RKO (cell line): ENCODE results near the gene CLEC3A.
"Not testable (repeated sequence)": the region's sequence is repeated elsewhere in the genome, so short reads cannot be mapped to it uniquely, and the experiment has no call there.

Source experiments
- DNase-seq: peaks from one replicate; pipeline ENCODE4 v3.0.0-alpha.2; 2016; ENCODE audit warnings: low spot score

Gene CLEC3A

DNA sequence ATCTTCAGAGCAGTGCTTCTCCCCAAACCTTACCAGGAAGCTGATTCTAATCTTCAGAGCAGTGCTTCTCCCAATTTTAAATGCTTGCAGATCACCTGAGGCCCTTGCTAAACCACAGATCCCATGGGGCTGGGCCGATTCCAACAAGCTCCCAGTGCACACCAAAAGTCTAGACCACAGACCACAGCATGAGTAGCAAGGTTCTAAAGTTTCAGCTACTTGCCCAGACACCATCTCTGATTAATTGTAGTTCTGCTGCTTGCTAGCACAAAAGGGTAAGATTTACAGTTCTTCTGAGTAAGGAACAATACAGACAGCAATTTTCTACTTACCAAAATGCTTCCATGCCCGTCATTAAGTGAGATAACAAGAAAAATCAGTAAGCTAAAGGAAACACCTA is 12.2 kb downstream of the CLEC3A start:
- DNase-seq = no peak

- DNase-seq = no peak
These were observed 12.7 kb downstream of the CLEC3A start for GRCh38 chr16:78035012-78035411.

DNA sequence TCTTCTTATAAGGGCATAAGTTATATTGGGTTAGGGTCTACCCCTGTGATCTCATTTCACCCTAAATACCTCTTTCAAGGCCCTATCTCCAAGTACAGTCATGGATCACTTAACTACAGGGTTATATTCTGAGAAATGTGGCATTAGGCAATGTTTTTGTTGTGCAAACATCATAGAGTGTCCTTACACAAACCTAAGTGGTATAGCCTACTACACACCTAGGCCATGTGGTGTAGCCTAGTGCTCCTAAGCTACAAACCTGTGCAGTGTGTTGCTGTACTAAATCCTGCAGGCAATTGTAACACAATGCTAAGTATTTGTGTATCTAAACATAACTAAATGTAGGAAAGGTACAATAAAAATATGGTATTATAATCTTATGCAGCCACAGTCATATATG is 18.0 kb downstream of the CLEC3A start:
- DNase-seq = no peak

DNA sequence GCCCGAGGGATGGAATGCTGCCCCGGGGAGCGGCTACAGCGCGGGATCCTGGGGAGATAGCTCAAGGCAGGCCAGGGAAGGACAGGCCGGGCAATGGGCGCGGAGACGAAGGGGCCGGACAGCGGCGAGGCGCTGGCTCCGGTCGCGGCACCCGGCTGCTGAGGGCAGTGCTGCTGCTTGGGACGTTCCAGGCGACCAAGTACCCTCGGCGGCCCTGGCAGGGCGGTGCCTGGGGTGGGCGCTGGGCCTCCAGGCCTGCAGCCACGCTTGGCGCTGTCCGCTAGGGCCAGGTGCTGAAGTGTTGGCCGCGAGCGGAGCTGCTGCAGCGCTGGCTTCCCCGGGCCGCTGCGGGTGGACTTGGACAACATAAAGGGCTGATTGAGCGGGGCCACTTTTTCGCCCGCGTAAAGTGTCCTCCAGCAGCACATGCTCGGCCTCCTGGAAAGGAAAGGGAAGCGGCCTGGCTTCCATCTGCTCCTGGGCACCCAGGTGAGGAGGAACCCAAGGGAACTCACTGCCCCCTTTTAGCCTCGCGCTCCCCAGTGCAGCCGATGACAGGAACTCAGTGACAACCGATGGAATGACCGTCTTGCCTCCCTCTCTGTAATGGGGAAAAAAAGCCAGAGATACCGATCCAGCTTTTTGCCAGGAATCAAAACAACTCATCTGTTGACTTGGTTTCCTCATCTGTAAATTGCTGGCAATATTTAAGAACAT is 23.7 kb downstream of the CLEC3A start:
- DNase-seq = no peak

DNA sequence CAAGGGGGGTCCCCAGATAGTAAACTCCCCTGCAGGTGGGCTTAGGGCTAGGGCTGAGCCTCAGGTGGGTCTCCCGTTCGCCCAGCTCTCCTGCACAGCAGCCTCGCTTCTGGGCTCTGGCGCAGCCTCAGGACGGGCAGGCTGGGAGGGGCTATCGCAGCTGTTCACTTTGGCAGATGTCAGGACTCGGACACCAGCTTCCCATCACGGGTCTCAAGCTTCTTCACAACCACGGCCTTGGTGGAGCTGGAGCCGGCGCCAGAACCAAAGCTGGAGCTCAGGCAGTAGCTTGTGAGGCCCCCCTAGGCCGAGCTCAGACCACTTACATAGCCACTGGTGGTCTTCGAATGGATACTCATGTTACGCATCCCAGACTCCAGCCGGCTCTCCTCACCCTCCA is 26.0 kb downstream of the CLEC3A start:
- no peak for DNase-seq

- DNase-seq = no peak
These were observed 28.5 kb downstream of the CLEC3A start for GRCh38 chr16:78050734-78051400.

GRCh38 chr16:78057803-78058564 is 35.6 kb downstream of the CLEC3A start:
- no peak for DNase-seq

DNA sequence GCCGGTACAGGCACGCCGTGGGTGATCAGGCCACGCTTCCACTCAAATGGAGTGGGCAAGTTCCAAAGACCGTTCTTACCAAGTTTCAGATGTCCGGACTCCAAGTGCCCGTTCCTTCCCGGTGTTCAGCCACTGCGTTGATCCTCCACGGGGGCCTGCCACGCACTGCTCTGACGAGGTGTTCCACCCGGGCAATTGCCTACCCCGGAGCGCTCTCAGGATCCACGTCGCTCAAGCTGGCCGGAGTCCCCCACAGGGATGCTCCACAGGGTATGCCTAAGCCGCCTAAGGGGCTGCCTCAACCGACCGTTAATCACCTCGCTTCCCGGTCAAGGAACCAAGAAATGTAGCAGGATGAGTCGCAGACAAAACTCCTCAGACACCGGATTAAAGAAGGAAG is 37.5 kb downstream of the CLEC3A start:
- DNase-seq = not testable (repeated sequence)

DNA sequence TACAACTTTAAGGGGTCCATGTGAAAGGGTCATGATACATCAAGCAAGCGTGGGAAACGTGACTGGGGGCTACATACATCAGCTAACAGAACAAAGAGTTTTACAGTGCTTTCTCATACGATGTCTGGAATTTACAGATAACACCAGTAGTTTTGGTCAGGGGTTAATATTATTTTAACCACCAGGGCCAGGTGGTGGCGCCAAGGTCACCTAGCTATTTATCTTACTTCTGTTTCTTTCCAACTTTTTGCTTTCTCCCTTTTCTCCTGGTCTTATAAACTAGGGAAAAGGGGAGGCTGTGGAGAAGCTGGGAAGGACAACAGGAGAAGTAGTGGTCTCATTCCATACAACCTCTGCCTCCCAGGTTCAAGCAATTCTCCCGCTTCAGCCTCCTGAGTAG is 37.9 kb downstream of the CLEC3A start:
- no peak for DNase-seq

- no peak for DNase-seq
These were observed 38.5 kb downstream of the CLEC3A start for GRCh38 chr16:78060809-78061208.

DNA sequence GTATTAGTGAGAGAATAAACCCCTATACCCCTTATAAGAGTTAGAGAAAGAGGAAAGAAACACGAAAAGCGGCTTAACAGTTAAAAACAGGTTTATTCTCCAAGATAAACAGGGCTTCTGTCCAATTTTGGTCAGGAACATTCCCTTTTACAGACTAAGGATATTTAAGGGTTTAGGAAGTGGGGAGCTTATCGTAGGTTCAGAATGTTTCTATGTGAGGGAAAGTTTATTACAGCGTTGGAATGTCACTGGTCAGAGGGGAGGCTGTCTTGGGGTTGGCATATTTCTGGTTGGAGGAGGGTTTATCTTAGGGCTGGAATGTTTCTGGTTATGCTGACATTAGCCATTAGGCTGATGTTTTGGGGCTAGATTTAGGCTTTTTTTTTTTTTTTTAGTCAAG is 43.0 kb downstream of the CLEC3A start:
- DNase-seq = no peak

DNA sequence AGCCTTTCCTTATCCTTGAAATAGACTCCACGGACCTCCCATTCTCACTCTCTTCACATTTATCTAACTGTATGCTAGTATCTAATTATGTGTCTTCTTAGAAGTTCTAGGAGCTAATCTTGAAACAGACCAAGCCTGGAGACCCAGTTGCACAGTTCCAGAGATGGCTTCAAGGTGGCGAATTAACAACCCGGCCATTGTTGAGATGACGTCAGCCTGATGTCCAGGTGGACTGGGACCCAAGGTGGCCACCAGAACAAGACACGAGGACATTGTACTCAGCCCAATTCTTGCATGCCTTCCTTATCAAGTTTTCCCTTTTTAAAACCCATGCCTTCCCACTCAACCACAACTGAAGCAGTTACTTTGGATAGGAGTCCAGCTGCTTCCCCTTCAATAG is 47.6 kb downstream of the CLEC3A start:
- no peak for DNase-seq

- DNase-seq = no peak
These were observed 49.9 kb downstream of the CLEC3A start for GRCh38 chr16:78072275-78072674.

GRCh38 chr16:78075800-78076199 is 53.5 kb downstream of the CLEC3A start:
- DNase-seq = no peak

GRCh38 chr16:78081341-78081740 is 59.0 kb downstream of the CLEC3A start:
- no peak for DNase-seq
